BJ (cell line): ENCODE data around the gene GBF1. TPM values are rescaled to one million over a fixed set of nuclear protein-coding genes. Genes with fewer than 3 reads are reported as not detected.

Experiments
- CTCF ChIA-PET: fragments of 350-600 bp; formaldehyde crosslinking; extraction: SDS; loops from one replicate; lab custom pipeline; 2021; ENCODE audit warnings: antibody characterized with exemption, inconsistent platforms; lab: Yijun Ruan, JAX
- POLR2A ChIA-PET: fragments of 300-600 bp; sonication (Branson Sonifier 250); formaldehyde crosslinking; extraction: SDS; loops from one replicate; lab custom pipeline; 2021; ENCODE audit warnings: antibody characterized with exemption; lab: Charles Lee
- DNase-seq: peaks from one replicate; pipeline ENCODE4 v3.0.0-alpha.2; 2011; ENCODE audit warnings: low read depth
- H3K27me3 ChIP-seq: 2 replicates; pipeline ENCODE4 v1.6.0; 2011; ENCODE audit warnings: low read length; ENCODE audit not compliant: control insufficient read depth, insufficient read depth
- H3K36me3 ChIP-seq: 2 replicates; pipeline ENCODE4 v1.5.1; 2011; ENCODE audit warnings: low read length; ENCODE audit not compliant: control insufficient read depth, insufficient read depth
- H3K4me3 ChIP-seq: 2 replicates; pipeline ENCODE4 v1.5.1; 2011; ENCODE audit warnings: low read depth, mild to moderate bottlenecking, control low read depth, low read length
- polyA plus RNA-seq: library from polyadenylated mRNA; depleted of rRNA; stranded (reverse); fragments of >200 nt; gene quantifications from 2 replicates; pipeline ENCODE4 v1.2.3, GENCODE V29; 2011
- TF ChIP-seq, protein P1 (sequence below): IDR thresholded peaks from 2 replicates; pipeline ENCODE4 v1.5.1; 2011; ENCODE audit warnings: low read depth, mild to moderate bottlenecking, control low read depth, inconsistent platforms, low read length, moderate library complexity; ENCODE audit not compliant: insufficient read depth

GBF1 gene
- polyA plus RNA-seq, 1 experiment: 28.4 TPM

DNA sequence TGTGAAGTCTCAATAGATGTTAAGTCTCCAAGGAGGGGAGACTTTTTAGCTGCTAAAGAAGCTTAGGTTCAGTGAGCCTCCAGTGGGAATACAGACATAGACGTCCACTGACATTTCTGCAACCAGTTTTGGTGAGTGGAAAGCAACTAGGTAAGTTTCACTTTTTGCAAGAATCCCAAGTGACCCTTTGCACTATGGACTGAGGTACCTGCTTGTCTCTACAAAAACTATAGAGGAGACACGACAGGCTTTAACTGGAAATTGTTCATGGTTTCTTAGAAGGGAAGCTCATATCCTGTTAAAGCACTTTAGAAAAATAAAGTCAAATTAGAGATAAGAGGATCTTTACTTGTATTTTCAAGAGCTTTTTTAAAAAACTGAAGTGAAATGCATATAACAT lies 38.6 kb downstream of the GBF1 start:
- ChIA-PET POLR2A (no interaction called here), CTCF (interaction anchor here (0.9 kb wide), 1 partner anchor 13 kb away, joined by 3 read pairs; no protein-coding TSS in a partner anchor)
- TF ChIP-seq, protein P1, sequence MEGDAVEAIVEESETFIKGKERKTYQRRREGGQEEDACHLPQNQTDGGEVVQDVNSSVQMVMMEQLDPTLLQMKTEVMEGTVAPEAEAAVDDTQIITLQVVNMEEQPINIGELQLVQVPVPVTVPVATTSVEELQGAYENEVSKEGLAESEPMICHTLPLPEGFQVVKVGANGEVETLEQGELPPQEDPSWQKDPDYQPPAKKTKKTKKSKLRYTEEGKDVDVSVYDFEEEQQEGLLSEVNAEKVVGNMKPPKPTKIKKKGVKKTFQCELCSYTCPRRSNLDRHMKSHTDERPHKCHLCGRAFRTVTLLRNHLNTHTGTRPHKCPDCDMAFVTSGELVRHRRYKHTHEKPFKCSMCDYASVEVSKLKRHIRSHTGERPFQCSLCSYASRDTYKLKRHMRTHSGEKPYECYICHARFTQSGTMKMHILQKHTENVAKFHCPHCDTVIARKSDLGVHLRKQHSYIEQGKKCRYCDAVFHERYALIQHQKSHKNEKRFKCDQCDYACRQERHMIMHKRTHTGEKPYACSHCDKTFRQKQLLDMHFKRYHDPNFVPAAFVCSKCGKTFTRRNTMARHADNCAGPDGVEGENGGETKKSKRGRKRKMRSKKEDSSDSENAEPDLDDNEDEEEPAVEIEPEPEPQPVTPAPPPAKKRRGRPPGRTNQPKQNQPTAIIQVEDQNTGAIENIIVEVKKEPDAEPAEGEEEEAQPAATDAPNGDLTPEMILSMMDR: no peak
- Histone ChIP-seq H3K4me3 (no peak overlapping the region), H3K27me3 (no peaks in the 10 kb centered on the region), H3K36me3 (no peaks in the 10 kb centered on the region)
- no peak for DNase-seq

DNA sequence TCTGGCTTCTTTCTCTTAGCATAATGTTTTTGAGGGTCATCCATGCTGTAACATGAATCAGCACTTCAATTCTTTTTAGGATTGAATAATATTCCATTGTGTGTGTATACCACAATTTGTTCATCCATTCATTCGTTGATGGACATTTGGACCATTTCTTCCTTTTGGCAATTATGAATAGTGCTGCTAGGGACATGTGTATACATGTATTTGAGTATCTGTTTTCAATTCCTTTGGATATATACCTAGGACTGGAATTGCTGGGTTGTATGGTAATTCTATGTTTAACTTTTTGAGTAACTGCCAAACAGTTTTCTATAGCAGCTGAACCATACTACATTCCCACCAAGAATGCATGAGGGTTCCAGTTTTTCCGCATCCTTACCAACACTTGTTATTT lies 39.2 kb downstream of the GBF1 start:
- H3K27me3 ChIP-seq: no peaks in the 10 kb centered on the region
- ChIA-PET POLR2A (no interaction called here), CTCF (interaction anchor here (0.9 kb wide), 1 partner anchor 14 kb away, joined by 3 read pairs; no protein-coding TSS in a partner anchor)
- TF ChIP-seq, protein P1: no peak
- no peaks in the 10 kb centered on the region for H3K36me3 ChIP-seq
- H3K4me3 ChIP-seq: no peak overlapping the region
- DNase-seq: no peak

DNA sequence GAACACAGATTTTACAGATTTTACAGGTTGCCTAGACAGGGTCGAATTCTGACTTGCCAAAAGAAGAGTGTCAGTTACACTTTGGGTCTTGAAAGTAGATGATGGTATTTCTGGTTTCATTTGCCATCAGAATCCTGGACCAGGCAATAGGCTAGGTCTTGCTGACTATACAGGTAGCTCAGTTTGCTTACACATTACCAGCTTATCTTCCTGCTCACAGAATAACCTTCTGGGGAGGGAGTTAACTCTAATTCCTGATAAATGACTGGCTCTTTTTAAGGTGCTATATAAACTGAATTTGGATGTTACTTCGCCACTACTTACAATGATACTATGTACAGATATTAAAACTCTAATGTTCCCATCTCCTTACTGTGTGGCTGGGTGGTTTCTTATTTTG lies 39.8 kb downstream of the GBF1 start:
- ChIA-PET CTCF (interaction anchor here (1.3 kb wide), 1 partner anchor 12 kb away, joined by 3 read pairs; no protein-coding TSS in a partner anchor), POLR2A (interaction anchor here (0.5 kb wide), 1 partner anchor 1230 kb away, joined by 8 read pairs; no protein-coding TSS in a partner anchor)
- Histone ChIP-seq H3K4me3 (no peak overlapping the region), H3K36me3 (no peaks in the 10 kb centered on the region), H3K27me3 (no peaks in the 10 kb centered on the region)
- no peak for DNase-seq
- TF ChIP-seq, protein P1: no peak

DNA sequence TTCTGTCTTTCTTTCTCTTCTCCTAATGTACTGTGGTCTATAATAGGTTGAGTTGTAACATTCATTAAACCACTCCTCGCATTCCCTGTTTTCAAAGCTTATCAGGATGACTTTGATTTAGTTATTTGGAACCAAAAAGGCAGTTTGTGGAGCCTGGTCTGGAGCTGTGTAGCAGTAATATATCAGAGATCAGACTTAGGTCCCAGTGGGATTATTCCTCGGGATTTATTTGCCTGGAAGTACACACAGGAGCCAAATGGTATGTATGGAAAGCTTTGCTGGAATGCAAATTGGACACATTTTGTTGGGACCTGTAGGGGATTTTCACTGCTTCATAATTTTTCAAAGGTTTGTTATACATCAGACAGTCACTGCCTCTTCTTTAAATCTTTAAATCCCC lies 40.9 kb downstream of the GBF1 start:
- Histone ChIP-seq H3K4me3 (no peak overlapping the region), H3K36me3 (no peaks in the 10 kb centered on the region), H3K27me3 (no peaks in the 10 kb centered on the region)
- TF ChIP-seq, protein P1: no peak
- POLR2A ChIA-PET: interaction anchor here (0.5 kb wide), 1 partner anchor 27 kb away, joined by 4 read pairs; no protein-coding TSS in a partner anchor
- CTCF ChIA-PET: interaction anchor here (0.9 to 1.3 kb wide), 2 partner anchors 11 to 61 kb away, joined by 3 to 4 read pairs; no protein-coding TSS in a partner anchor
- DNase-seq: no peak

DNA sequence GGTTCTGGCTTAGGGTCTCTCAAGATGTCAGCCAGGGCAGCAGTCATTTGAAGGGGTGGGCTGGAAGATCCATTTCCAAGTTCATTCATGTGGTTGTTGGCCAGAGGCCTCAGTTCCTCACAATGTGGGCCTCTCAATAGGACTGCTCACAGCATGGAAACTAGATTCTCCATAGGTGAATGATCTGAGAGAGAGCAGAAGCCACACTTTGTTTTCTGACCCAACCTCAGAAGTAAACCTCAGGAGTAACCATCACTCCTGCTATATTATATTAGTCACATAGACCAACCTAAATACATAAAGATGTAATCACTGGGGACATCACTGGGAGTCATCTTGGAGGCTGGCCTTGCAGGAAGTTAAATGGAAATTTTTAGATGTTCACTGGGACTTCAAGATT lies 42.2 kb downstream of the GBF1 start:
- no peaks in the 10 kb centered on the region for H3K36me3 ChIP-seq
- TF ChIP-seq, protein P1: no peak
- CTCF ChIA-PET: interaction anchor here (0.8 to 1.0 kb wide), 2 partner anchors 9 to 21 kb away, joined by 3 read pairs; no protein-coding TSS in a partner anchor
- H3K27me3 ChIP-seq: no peaks in the 10 kb centered on the region
- H3K4me3 ChIP-seq: no peak overlapping the region
- POLR2A ChIA-PET: no interaction called here
- no peak for DNase-seq
